GM06990 (cell line): ENCODE measurements around the gene GID4.

Source experiments
- DNase-seq: peaks from one replicate; pipeline ENCODE4 v3.0.0-alpha.2; 2011; ENCODE audit not compliant: insufficient read length; ENCODE audit errors: extremely low read depth
- H3K27me3 ChIP-seq: replicated peaks from 2 replicates; pipeline ENCODE4 v1.6.0; 2011; ENCODE audit warnings: low read length; ENCODE audit not compliant: control insufficient read depth, insufficient read depth
- H3K36me3 ChIP-seq: 2 replicates; pipeline ENCODE4 v1.5.1; 2011; ENCODE audit warnings: low read length; ENCODE audit not compliant: control insufficient read depth, insufficient read depth
- H3K4me3 ChIP-seq: replicated peaks from 2 replicates; pipeline ENCODE4 v1.5.1; 2011; ENCODE audit warnings: low read depth, mild to moderate bottlenecking, control low read depth, low read length
- CTCF ChIP-seq: IDR thresholded peaks from 2 replicates; pipeline ENCODE4 v1.5.1; 2011; ENCODE audit warnings: low read length, control low read depth, mild to moderate bottlenecking, inconsistent platforms; ENCODE audit not compliant: insufficient read depth, poor library complexity, severe bottlenecking

Gene GID4

GRCh38 chr17:18033442-18034099 is 5.6 kb upstream of the GID4 start:
- H3K4me3 ChIP-seq: no peak overlapping the region
- TF ChIP-seq CTCF: peak; percentile 55
- H3K27me3 ChIP-seq: no peaks in the 10 kb centered on the region
- DNase-seq: peak; percentile 68
- no peaks in the 10 kb centered on the region for H3K36me3 ChIP-seq

GRCh38 chr17:18035704-18036103 is 3.5 kb upstream of the GID4 start:
- H3K36me3 ChIP-seq: no peaks in the 10 kb centered on the region
- DNase-seq: no peak
- no peak overlapping the region for H3K4me3 ChIP-seq
- no peaks in the 10 kb centered on the region for H3K27me3 ChIP-seq
- TF ChIP-seq CTCF: no peak

- Histone ChIP-seq H3K4me3 (no peak overlapping the region), H3K36me3 (no peaks in the 10 kb centered on the region), H3K27me3 (no peaks in the 10 kb centered on the region)
- no peak for DNase-seq
- TF ChIP-seq CTCF: no peak
These were observed 1.7 kb upstream of the GID4 start for GRCh38 chr17:18037486-18037885.

GRCh38 chr17:18038149-18038850 is 908 bp upstream of the GID4 start:
- peak overlapping the region; percentile 93 for H3K4me3 ChIP-seq
- H3K36me3 ChIP-seq: no peaks in the 10 kb centered on the region
- no peak for TF ChIP-seq CTCF
- peak; percentile 30 for DNase-seq
- no peaks in the 10 kb centered on the region for H3K27me3 ChIP-seq

- Histone ChIP-seq H3K36me3 (no peaks in the 10 kb centered on the region), H3K27me3 (no peaks in the 10 kb centered on the region), H3K4me3 (peak overlapping the region; percentile 93)
- peak; percentile 1 for TF ChIP-seq CTCF
- no peak for DNase-seq
These were observed 490 bp downstream of the GID4 start for GRCh38 chr17:18039535-18040260.
